ENCODE measurements around the gene LTBR.

The LTBR gene

GRCh38 chr12:6370576-6370935, 13.4 kb upstream of the LTBR start:
- Mint-ChIP-seq H3K4me3 (peak overlapping the region; percentile 37), H3K27ac (peak overlapping the region; percentile 55), H3K4me1 (peaks cover 63% of the 10 kb centered on the region), H3K27me3 (ENCODE audit: low read depth, poor library complexity) (peaks cover 36% of the 10 kb centered on the region), H3K36me3 (ENCODE audit: low read depth) (no peaks in the 10 kb centered on the region), H3K9me3 (no peaks in the 10 kb centered on the region)
- DNase-seq, result no peak
- no peak for TF ChIP-seq CTCF (IDR thresholded peaks at IDR 0.05)

GRCh38 chr12:6370994-6371754, 12.8 kb upstream of the LTBR start:
- peaks cover 70% of the 10 kb centered on the region for H3K4me1 Mint-ChIP-seq
- peak overlapping the region; percentile 55 for H3K27ac Mint-ChIP-seq
- peak; percentile 73 for DNase-seq
- peak overlapping the region; percentile 41 for H3K4me3 Mint-ChIP-seq
- H3K36me3 Mint-ChIP-seq (ENCODE audit: low read depth), result no peaks in the 10 kb centered on the region
- no peaks in the 10 kb centered on the region for H3K9me3 Mint-ChIP-seq
- TF ChIP-seq CTCF (IDR thresholded peaks at IDR 0.05), result no peak
- H3K27me3 Mint-ChIP-seq (ENCODE audit: low read depth, poor library complexity), result peaks cover 41% of the 10 kb centered on the region

GRCh38 chr12:6372403-6373003, 11.5 kb upstream of the LTBR start:
- no peak overlapping the region for H3K4me3 Mint-ChIP-seq
- H3K36me3 Mint-ChIP-seq (ENCODE audit: low read depth), result no peaks in the 10 kb centered on the region
- peaks cover 45% of the 10 kb centered on the region for H3K27me3 Mint-ChIP-seq (ENCODE audit: low read depth, poor library complexity)
- no peak for DNase-seq
- peaks cover 79% of the 10 kb centered on the region for H3K4me1 Mint-ChIP-seq
- H3K27ac Mint-ChIP-seq, result peak overlapping the region; percentile 41
- no peaks in the 10 kb centered on the region for H3K9me3 Mint-ChIP-seq
- TF ChIP-seq CTCF (IDR thresholded peaks at IDR 0.05), result no peak

GRCh38 chr12:6373022-6373787, 10.8 kb upstream of the LTBR start:
- H3K27ac Mint-ChIP-seq, result no peak overlapping the region
- peaks cover 80% of the 10 kb centered on the region for H3K4me1 Mint-ChIP-seq
- peaks cover 45% of the 10 kb centered on the region for H3K27me3 Mint-ChIP-seq (ENCODE audit: low read depth, poor library complexity)

GRCh38 chr12:6374028-6374785, 9.8 kb upstream of the LTBR start:
- no peaks in the 10 kb centered on the region for H3K36me3 Mint-ChIP-seq (ENCODE audit: low read depth)
- peaks cover 90% of the 10 kb centered on the region for H3K4me1 Mint-ChIP-seq
- H3K27me3 Mint-ChIP-seq (ENCODE audit: low read depth, poor library complexity), result peaks cover 45% of the 10 kb centered on the region
- no peak for DNase-seq
- H3K27ac Mint-ChIP-seq, result no peak overlapping the region
- no peaks in the 10 kb centered on the region for H3K9me3 Mint-ChIP-seq
- no peak for TF ChIP-seq CTCF (IDR thresholded peaks at IDR 0.05)
- H3K4me3 Mint-ChIP-seq, result no peak overlapping the region

More at GRCh38 chr12:6373022-6373787, 10.8 kb upstream of the LTBR start:
- DNase-seq, result no peak
- Mint-ChIP-seq H3K4me3 (no peak overlapping the region), H3K36me3 (ENCODE audit: low read depth) (no peaks in the 10 kb centered on the region), H3K9me3 (no peaks in the 10 kb centered on the region)
- no peak for TF ChIP-seq CTCF (IDR thresholded peaks at IDR 0.05)
